GM19452 (cell line): Measurements from ENCODE around the gene RNF14.
"Not testable (repeated sequence)": the region's sequence is repeated elsewhere in the genome, so short reads cannot be mapped to it uniquely, and the experiment has no call there.

Source experiments
- ATAC-seq: cut with Tn5 transposase; IDR thresholded peaks from one replicate; pipeline ENCODE4 v1.9.1; 2021; ENCODE audit not compliant: unreplicated experiment

RNF14 gene

GRCh38 chr5:142013734-142014521 lies 45.0 kb downstream of the RNF14 start:
- no peak for ATAC-seq

GRCh38 chr5:142014911-142015584 lies 46.1 kb downstream of the RNF14 start:
- ATAC-seq, result no peak

DNA sequence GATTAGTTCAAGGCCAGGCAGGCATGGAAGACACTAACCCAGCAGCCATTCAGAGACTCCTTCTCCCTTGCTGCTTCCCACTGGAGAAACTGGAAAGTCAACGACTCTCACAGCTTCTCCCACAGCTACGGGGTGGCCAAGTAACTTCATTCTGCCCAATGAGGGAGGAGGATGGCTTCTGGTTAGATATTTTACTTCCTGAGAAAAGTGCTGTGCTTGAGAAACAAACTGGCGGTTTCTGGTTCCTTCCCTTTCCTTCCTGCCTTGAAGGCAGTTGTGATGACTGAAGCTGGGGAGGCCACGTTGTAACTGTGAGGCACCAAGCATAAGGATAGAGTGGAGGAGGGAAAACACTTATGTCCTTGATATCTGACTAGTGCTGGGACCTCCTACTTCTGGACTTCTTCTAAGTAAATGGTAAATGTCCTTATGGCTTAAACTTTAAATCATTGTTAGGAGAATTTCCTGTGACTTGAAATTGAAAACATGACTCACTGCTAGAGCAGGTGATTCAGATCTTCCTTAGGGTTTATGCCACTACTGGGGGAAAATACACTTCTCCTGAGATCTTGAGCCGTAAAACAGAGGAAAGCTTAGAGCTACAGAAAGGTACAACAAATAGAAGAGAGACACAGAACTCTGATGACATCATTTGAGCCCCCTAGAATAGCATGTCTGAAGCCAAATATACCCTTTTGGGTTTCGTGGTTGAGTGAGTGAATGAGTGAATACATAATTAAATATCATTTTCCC lies 47.1 kb downstream of the RNF14 start:
- ATAC-seq, result peak; percentile 43

DNA sequence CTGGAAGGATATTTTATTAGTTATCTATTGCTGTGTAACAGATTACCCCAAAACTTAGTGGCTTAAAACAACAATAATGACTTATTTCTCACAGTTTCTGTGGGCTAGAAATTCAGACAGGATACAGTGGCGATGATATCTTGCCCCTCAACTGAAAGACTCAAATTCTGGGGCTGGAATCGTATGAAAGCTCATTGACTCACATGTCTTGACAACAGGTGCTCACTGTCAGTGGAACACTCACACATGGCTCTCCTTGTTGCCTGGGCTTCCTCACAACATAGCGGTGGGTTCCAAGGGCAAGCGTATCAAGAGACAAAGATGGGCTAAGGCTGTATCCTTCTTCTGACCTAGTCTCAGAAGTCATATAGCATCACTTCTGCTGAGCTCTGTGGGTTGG lies 47.7 kb downstream of the RNF14 start:
- ATAC-seq, result peak; percentile 34

GRCh38 chr5:142017832-142018427 lies 49.0 kb downstream of the RNF14 start:
- ATAC-seq, result peak; percentile 34

DNA sequence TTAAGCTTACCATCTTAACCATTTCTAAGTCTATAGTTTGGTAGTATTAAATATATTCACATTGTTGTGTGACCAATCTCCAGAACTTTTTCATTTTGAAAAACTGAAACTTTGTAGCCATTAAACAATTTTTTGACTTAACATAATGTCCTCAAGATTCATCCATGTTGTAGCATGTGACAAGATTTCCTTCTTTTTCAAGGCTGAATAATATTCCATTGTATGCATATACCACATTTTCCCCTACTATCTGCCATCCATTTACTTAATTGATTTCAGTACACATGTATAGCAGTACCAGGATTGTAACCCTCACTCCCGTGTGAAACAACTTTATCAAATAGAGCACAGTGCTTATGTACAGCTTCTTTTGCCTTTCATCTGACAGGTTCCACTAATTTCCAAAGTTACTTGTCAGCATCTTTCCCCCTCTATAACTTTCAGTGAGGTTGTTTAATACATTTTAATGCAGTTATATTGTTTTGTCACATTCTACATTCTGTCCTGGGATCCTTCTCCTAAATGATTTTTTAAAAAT lies 51.3 kb downstream of the RNF14 start:
- ATAC-seq, result no peak

DNA sequence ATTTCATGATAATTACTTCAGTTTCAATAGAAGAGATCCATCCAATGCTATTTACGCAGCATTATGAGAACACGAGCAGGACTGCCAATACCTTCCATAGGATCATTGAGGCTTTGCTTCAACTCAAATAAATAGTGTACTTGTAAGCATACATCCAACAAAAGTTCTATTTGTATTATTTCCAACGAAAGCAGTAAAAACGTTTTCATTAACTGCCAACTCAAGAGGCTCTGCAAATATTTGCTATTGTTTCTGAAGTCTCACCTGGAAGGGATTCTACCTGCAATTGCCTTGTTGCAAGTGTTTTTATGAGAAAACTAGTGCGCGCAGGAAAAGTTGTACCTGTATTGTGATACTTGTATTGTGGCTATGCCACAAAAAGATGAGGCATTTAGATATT lies 54.9 kb downstream of the RNF14 start:
- no peak for ATAC-seq

DNA sequence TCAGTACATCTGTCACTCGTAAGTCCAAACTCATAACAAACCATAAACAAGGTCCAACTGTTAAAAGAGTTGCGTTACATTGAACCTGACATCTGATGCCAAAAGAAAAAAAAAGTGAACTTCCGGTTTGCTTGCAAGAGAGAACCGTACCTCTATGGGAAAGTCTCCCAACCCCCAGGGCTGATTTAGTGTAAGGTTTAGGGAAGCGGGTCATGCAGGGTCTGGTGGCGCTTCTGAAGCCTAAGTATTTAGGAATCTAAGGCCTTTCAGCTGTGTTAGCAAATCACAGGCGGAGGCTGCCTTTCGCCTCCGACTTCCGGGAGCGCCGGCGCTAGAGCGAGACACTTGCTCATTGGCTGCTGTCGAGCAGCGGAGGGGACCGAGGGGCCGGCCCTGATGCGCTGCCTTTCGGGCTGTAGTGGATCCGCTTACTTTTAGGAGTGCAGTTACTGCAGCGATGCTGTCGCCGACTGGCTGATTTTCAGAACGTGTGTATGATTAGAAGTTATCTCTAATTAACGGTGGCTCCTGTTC lies 55.9 kb downstream of the RNF14 start:
- peak; percentile 100 for ATAC-seq

- ATAC-seq, result no peak
These were observed 56.7 kb downstream of the RNF14 start for GRCh38 chr5:142025637-142026036.

- no peak for ATAC-seq
These were observed 63.2 kb downstream of the RNF14 start for GRCh38 chr5:142032150-142032549.

DNA sequence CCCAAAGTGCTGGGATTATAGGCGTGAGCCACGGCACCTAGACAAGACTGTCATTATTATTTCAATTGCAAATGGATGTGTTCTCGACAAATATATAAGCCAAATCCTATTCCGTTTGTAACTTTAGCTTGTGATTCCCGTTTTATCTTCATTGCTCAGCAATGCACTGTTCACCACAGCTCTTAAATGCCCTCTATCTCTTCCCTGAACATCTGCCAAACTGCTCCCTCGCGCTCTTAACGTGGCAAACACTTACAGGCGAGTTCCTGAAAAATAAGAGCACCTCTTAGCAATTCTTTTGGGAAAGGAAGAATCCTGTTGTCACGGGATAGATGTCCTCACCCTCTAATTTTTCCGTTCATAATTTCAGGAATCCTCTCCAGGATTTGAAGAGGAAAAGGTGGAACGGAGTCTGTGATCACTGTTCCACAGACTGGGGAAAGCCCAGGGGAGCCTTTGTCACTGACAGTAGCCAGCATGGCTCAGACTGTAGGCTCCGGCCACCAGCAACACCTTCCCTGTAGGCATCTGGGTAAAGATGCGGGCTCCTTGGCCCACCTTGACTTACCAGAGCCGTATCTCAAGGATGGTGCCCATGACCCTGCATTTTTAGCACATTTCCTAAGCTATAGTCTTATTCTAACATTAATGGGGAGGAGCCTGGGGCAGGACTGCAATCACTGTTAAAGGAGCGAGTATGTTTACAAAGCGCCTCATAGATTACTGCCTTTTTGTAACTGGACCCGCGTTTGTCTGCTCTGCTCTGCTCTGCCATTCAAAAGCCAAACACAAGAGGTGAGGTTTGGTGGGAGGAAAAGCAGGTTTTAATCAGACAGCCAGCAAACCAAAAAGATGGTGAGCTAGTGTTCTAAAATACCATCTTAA lies 64.1 kb downstream of the RNF14 start:
- ATAC-seq, result no peak

DNA sequence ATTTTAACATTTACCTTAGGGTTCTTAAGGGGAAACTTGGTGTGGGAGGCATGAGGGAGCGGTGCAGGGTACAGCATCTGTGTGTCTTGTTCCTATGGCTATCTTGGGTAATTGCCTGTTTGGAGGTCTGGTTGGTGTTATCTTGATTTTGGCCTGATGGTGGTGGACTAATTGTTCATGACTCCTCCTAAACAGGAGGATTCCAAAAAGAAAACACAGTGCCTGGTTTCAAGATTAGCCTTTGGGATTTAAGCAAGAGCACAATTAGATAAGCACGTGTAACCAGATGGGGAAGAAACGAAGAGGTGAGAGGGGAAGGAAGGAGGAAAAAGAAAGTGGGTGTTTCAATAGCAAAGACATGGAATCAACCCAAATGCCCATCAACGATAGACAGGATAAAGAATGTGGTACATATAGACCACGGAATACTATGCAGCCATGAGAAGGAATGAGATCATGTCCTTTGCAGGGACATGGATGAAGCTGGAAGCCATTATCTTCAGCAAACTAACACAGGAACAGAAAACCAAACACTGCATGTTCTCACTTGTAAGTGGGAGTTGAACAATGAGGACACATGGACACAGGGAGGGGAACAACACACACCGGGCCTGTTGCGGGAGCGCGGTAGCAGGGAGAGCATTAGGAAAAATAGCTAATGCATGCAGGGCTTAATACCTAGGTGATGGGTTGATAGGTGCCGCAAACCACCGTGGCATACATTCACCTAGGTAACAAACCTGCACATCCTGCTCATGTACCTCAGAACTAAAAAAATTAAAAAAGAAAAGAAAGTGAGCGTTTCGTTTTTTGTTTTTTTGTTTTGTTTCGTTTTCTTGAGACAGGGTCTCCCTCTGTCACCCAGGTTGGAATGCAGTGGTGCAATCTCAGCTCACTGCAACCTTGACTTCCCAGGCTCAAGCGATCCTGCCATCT lies 65.0 kb downstream of the RNF14 start:
- not testable (repeated sequence) for ATAC-seq

DNA sequence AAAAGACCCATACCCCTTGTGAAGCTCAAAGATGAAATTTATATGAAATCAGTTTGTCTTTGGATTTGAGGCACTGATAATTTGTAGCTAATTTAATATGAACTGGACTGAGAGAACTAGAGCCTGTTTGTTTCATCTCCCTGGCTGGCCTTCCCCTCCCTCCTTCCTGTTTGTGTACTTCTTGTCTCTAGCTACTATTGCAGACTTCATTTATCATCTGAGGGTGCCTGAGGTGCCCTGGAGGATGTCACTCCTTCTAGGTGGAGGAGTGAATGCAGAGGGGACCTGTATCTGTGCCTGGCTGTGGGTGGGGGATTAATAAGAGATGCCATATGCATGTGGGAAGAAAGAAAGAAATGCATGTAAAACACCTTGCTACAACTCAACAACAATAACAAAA lies 66.1 kb downstream of the RNF14 start:
- no peak for ATAC-seq

- no peak for ATAC-seq
These were observed 68.0 kb downstream of the RNF14 start for GRCh38 chr5:142036918-142037317.

- not testable (repeated sequence) for ATAC-seq
These were observed 68.7 kb downstream of the RNF14 start for GRCh38 chr5:142037599-142037998.

GRCh38 chr5:142038735-142039134 lies 69.8 kb downstream of the RNF14 start:
- no peak for ATAC-seq
